ENCODE data around the gene MS4A15.
"Not testable (repeated sequence)": the region's sequence is repeated elsewhere in the genome, so short reads cannot be mapped to it uniquely, and the experiment has no call there.

Gene MS4A15

DNA sequence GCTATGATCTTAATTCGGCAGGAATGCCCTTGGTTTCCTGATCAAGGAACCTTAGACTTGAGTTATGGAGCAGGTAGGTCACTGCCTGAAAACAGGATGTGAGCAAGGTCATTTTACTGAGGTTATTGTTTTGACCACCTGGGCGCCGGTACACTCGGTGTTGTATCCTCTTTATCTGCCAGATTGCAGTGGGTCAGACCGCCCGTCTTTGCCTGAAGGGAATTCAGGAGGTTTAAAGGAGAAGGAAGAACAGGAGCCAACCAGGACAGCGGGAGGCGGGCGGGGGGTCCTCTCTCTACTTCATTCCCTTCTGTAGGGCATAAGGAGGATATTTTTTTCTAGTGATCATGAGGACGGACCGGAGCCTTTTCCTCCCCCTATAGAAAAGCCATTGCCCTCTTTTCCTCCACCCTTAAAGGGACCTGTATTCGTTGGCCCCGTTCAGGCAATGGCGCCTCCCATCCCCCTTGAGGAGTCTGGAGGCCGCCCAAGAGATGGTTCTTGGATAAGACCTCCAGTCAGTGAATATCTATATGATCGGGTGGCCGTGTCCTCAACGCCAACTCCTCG lies 649 bp downstream of the MS4A15 start:
- Histone ChIP-seq H3K4me3 (ENCODE audit: low read length) (no peak overlapping the region), H3K4me1 (ENCODE audit: insufficient read depth, low read length) (no peaks in the 10 kb centered on the region), H3K36me3 (ENCODE audit: insufficient read depth, low read depth, low read length) (no peaks in the 10 kb centered on the region), H3K9ac (ENCODE audit: low read depth, low read length) (no peak overlapping the region), H3K27ac (ENCODE audit: low read length) (no peak overlapping the region), H3K9me3 (ENCODE audit: insufficient read depth, low read depth, low read length) (no peaks in the 10 kb centered on the region), H3K27me3 (ENCODE audit: insufficient read depth, low read length) (no peaks in the 10 kb centered on the region)

- H3K27ac ChIP-seq (ENCODE audit: low read length); H3K4me1 ChIP-seq (ENCODE audit: insufficient read depth, low read length); H3K9me3 ChIP-seq (ENCODE audit: insufficient read depth, low read depth, low read length); H3K27me3 ChIP-seq (ENCODE audit: insufficient read depth, low read length); H3K4me3 ChIP-seq (ENCODE audit: low read length); H3K9ac ChIP-seq (ENCODE audit: low read depth, low read length); H3K36me3 ChIP-seq (ENCODE audit: insufficient read depth, low read depth, low read length): not testable (repeated sequence)
Measured at GRCh38 chr11:60758671-60759070, 2.0 kb downstream of the MS4A15 start.

DNA sequence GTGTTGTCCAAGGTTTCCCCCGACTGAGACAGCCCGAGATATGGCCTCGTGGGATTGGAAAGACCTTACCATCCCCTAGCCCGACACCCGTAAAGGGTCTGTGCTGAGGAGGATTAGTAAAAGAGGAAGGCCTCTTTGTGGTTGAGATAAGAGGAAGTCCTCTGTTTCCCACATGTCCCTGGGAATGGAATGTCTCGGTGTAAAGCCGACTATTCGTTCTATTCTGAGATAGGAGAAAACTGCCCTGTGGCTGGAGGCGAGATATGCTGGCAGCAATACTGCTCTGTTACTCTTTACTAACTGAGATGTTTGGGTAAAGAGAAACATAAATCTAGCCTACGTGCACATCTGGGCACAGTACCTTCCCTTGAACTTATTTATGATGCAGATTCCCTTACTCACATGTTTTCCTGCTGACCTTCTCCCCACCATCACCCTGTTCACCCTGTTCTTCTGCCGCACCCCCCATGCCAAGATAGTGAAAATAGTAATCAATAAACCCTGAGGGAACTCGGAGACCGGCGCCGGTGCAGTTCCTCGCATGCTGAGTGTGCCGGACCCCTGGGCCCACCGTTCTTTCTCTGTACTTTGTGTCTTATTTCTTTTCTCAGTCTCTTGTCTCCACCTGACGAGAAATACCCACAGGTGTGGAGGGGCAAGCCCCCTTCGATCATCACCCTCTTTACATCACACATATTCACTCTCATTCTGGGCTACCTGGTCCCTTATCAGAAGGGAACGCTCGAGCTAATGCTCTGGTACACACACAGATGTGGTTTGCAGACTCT lies 3.0 kb downstream of the MS4A15 start:
- H3K4me3 ChIP-seq (ENCODE audit: low read length); H3K36me3 ChIP-seq (ENCODE audit: insufficient read depth, low read depth, low read length); H3K9ac ChIP-seq (ENCODE audit: low read depth, low read length); H3K4me1 ChIP-seq (ENCODE audit: insufficient read depth, low read length); H3K27me3 ChIP-seq (ENCODE audit: insufficient read depth, low read length); H3K9me3 ChIP-seq (ENCODE audit: insufficient read depth, low read depth, low read length); H3K27ac ChIP-seq (ENCODE audit: low read length): not testable (repeated sequence)

DNA sequence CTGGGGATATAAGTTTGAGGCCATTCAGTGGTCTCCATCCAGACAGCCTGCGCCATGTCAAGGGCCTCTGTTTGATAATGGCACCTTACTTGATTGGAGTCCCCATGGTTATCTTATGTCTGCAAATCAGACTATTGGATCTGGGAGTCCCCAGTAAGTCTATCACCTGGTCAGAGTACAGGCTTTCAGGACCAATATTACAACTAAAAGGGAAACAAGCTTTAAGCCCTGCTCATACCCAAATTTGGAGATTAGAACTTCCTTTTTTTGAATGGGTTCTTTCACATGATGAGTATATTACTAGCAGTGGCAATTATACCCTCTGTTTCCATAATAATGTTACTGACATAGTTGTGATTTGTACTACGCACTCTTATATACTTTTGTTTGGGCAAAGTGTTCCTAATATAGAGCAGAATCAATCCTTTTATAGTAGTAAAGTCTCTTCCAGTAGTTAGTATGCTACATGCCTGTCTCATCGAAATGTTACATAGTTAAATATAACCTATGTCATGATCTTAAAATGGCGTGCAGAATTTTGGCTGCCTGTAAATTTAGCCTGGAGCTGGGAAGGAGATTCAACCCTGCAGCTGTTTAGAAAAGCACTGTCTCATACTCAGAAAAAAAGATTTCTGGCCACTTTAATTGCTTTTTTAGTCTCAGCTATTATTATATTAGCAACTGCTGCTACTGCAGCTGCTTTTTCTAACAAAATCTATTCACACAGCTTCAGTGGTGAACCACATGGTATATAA lies 4.9 kb downstream of the MS4A15 start:
- H3K9ac ChIP-seq (ENCODE audit: low read depth, low read length), result no peak overlapping the region

DNA sequence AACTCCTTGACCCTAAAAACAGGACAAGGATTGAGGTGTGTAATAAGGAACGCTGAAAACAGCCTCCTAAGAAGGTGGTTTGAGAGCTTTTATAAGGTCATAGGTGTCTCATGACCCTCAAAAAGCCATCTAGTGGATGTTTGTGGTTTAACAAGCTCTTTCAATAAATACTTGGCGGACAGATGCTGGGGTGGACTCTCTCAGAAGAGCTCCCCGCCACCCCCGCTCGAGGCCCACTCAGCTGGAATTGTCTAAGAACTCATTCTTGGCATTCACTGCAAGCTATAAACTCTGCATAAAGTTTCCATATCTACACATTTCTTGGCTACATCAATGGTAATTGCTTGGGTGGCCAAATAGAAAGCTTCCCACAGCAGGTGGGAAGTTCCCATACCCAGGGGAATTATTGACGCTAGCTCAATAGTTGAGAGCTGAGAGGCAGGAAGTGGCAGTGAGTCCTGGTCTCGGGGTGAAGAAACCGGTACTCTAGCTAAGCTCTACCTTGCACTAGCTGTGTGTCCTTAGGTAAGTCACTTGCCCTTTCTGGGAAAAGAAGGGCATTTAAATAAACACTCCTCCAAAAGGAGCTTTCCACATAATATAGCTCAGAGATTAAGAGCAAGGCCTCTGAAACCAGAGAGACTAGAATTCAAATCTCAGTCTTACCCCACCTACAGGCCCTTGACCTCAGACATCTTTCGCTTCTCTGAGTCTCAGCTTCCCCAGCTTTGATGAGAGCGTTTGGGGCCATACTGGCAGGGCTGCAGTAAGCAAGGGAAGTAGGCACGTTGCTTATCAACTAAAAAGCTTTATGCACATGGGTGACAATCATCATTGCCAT lies 6.4 kb downstream of the MS4A15 start:
- Histone ChIP-seq H3K9ac (ENCODE audit: low read depth, low read length) (no peak overlapping the region), H3K27ac (ENCODE audit: low read length) (no peak overlapping the region), H3K36me3 (ENCODE audit: insufficient read depth, low read depth, low read length) (no peaks in the 10 kb centered on the region), H3K27me3 (ENCODE audit: insufficient read depth, low read length) (peaks cover 17% of the 10 kb centered on the region), H3K4me1 (ENCODE audit: insufficient read depth, low read length) (no peaks in the 10 kb centered on the region; the same call in 1 of the 2 replicates), H3K9me3 (ENCODE audit: insufficient read depth, low read depth, low read length) (no peaks in the 10 kb centered on the region), H3K4me3 (ENCODE audit: low read length) (no peak overlapping the region)

More for the DNA sequence above, 4.9 kb downstream of the MS4A15 start:
- H3K27me3 ChIP-seq (ENCODE audit: insufficient read depth, low read length), result peaks cover 3% of the 10 kb centered on the region; the same call in 1 of the 2 replicates
- H3K36me3 ChIP-seq (ENCODE audit: insufficient read depth, low read depth, low read length), result no peaks in the 10 kb centered on the region
- no peak overlapping the region for H3K27ac ChIP-seq (ENCODE audit: low read length)
- no peak overlapping the region for H3K4me3 ChIP-seq (ENCODE audit: low read length)
- no peaks in the 10 kb centered on the region for H3K9me3 ChIP-seq (ENCODE audit: insufficient read depth, low read depth, low read length)
- no peaks in the 10 kb centered on the region; the same call in 1 of the 2 replicates for H3K4me1 ChIP-seq (ENCODE audit: insufficient read depth, low read length)

- no peak overlapping the region for H3K4me3 ChIP-seq (ENCODE audit: low read length)
- H3K36me3 ChIP-seq (ENCODE audit: insufficient read depth, low read depth, low read length), result no peaks in the 10 kb centered on the region
- H3K27me3 ChIP-seq (ENCODE audit: insufficient read depth, low read length), result peaks cover 24% of the 10 kb centered on the region
- H3K27ac ChIP-seq (ENCODE audit: low read length), result no peak overlapping the region
- peak overlapping the region; percentile 35; the same call in 1 of the 2 replicates for H3K9ac ChIP-seq (ENCODE audit: low read depth, low read length)
- H3K4me1 ChIP-seq (ENCODE audit: insufficient read depth, low read length), result no peaks in the 10 kb centered on the region; the same call in 1 of the 2 replicates
- H3K9me3 ChIP-seq (ENCODE audit: insufficient read depth, low read depth, low read length), result no peaks in the 10 kb centered on the region
Measured at GRCh38 chr11:60763692-60764369, 7.2 kb downstream of the MS4A15 start.

DNA sequence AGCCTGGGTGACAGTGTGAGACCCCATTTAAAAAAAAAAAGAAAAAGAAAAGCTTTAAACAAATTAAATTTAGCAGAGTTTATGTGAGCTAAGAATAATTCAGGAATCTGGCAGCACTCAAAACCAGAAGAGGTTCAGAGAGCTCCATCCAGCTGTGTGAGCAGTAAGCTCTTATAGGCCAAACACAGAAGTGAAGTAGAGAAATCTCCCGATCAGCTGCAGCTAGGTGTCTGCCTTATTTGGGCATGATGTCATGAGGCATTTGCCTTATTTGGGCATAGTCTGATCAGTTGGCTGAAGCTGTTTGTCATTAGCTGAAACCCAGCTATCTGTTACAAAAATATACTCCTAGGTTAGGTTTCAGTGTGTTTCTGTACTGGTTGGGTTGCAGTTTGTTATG lies 8.2 kb downstream of the MS4A15 start:
- H3K4me3 ChIP-seq (ENCODE audit: low read length), result no peak overlapping the region
- H3K4me1 ChIP-seq (ENCODE audit: insufficient read depth, low read length), result no peaks in the 10 kb centered on the region; the same call in 1 of the 2 replicates
- H3K9me3 ChIP-seq (ENCODE audit: insufficient read depth, low read depth, low read length), result no peaks in the 10 kb centered on the region
- H3K27me3 ChIP-seq (ENCODE audit: insufficient read depth, low read length), result peaks cover 24% of the 10 kb centered on the region
- no peak overlapping the region; the same call in 1 of the 2 replicates for H3K9ac ChIP-seq (ENCODE audit: low read depth, low read length)
- no peaks in the 10 kb centered on the region for H3K36me3 ChIP-seq (ENCODE audit: insufficient read depth, low read depth, low read length)
- no peak overlapping the region for H3K27ac ChIP-seq (ENCODE audit: low read length)

DNA sequence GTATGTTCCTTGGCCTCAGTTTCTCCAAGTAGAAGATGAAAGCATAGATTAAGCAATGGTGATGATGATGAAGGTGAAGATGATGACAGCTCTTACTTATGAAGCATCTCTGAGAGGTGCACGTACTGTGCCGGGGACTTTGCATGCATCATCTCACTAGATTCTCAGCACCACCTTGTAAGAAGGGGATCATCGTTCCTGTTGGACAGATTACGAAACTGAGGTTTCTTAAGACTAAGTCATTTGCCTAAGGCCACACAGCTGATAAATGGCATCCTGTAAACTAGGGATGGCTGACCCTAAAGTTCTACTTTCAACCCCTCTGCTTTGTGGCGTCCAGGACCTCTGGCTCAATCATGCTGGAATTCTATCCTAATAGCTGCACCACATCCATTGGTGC lies 8.7 kb downstream of the MS4A15 start:
- H3K9ac ChIP-seq (ENCODE audit: low read depth, low read length), result no peak overlapping the region; the same call in 1 of the 2 replicates
- no peaks in the 10 kb centered on the region; the same call in 1 of the 2 replicates for H3K4me1 ChIP-seq (ENCODE audit: insufficient read depth, low read length)
- no peak overlapping the region for H3K4me3 ChIP-seq (ENCODE audit: low read length)
- H3K9me3 ChIP-seq (ENCODE audit: insufficient read depth, low read depth, low read length), result no peaks in the 10 kb centered on the region
- H3K27me3 ChIP-seq (ENCODE audit: insufficient read depth, low read length), result peaks cover 24% of the 10 kb centered on the region
- H3K36me3 ChIP-seq (ENCODE audit: insufficient read depth, low read depth, low read length), result no peaks in the 10 kb centered on the region
- H3K27ac ChIP-seq (ENCODE audit: low read length), result no peak overlapping the region

GRCh38 chr11:60766547-60766946 lies 9.9 kb downstream of the MS4A15 start:
- Histone ChIP-seq H3K36me3 (ENCODE audit: insufficient read depth, low read depth, low read length) (no peaks in the 10 kb centered on the region), H3K4me3 (ENCODE audit: low read length) (no peak overlapping the region), H3K4me1 (ENCODE audit: insufficient read depth, low read length) (no peaks in the 10 kb centered on the region; the same call in 1 of the 2 replicates), H3K27ac (ENCODE audit: low read length) (no peak overlapping the region), H3K27me3 (ENCODE audit: insufficient read depth, low read length) (peaks cover 24% of the 10 kb centered on the region), H3K9me3 (ENCODE audit: insufficient read depth, low read depth, low read length) (no peaks in the 10 kb centered on the region), H3K9ac (ENCODE audit: low read depth, low read length) (no peak overlapping the region)

DNA sequence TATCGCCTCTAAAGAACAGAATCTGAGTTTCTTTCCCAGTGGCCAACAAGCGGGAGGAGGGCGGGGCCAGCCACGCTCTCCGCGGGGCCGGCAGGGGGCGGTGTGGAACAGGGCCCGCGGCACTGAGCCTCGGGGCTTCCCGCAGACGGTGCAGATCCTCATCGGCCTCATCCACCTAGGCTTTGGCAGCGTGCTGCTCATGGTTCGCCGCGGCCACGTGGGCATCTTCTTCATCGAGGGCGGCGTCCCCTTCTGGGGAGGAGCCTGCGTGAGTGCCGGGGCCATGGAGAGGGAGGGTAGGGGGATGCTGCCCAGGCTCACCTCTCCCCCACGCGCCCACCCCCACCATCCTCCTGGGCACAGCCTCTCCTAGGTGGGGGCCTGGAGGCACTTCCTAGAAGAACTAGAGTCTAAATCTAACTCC lies 10.7 kb downstream of the MS4A15 start:
- H3K36me3 ChIP-seq (ENCODE audit: insufficient read depth, low read depth, low read length), result no peaks in the 10 kb centered on the region
- H3K4me3 ChIP-seq (ENCODE audit: low read length), result no peak overlapping the region
- no peak overlapping the region for H3K27ac ChIP-seq (ENCODE audit: low read length)
- no peak overlapping the region for H3K9ac ChIP-seq (ENCODE audit: low read depth, low read length)
- no peaks in the 10 kb centered on the region for H3K9me3 ChIP-seq (ENCODE audit: insufficient read depth, low read depth, low read length)
- H3K27me3 ChIP-seq (ENCODE audit: insufficient read depth, low read length), result peaks cover 24% of the 10 kb centered on the region
- no peaks in the 10 kb centered on the region; the same call in 1 of the 2 replicates for H3K4me1 ChIP-seq (ENCODE audit: insufficient read depth, low read length)

DNA sequence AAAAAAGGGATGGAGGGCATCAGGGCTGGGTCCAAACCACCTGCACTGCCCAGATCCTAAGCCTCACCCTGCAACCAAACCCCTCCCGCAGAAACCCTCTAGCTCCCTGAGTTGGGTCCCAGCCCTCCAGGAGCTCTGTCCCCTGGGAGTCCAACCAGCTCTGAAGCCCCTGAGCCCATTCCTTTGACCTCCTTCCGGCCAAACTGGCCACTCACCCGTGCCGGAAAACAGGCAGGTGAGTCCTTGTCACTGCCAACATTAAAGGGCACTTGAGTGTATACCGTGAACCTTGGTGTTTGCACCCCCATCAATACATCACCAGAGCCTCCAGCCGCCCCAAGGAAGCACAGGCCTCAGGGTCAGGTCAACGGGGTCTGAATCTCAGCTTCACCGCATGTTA lies 11.5 kb downstream of the MS4A15 start:
- Histone ChIP-seq H3K36me3 (ENCODE audit: insufficient read depth, low read depth, low read length) (no peaks in the 10 kb centered on the region), H3K9me3 (ENCODE audit: insufficient read depth, low read depth, low read length) (no peaks in the 10 kb centered on the region), H3K4me3 (ENCODE audit: low read length) (no peak overlapping the region), H3K27me3 (ENCODE audit: insufficient read depth, low read length) (peaks cover 24% of the 10 kb centered on the region), H3K27ac (ENCODE audit: low read length) (no peak overlapping the region), H3K9ac (ENCODE audit: low read depth, low read length) (no peak overlapping the region), H3K4me1 (ENCODE audit: insufficient read depth, low read length) (no peaks in the 10 kb centered on the region; the same call in 1 of the 2 replicates)
